K562 (cell line): ENCODE measurements around the gene FHDC1. TPM values are rescaled to one million over a fixed set of nuclear protein-coding genes. Genes with fewer than 3 reads are reported as not detected.

Source experiments
- ATAC-seq: fragments of 200-7000 bp; cut with Tn5 transposase; 3 replicates; pipeline ENCODE4 v1.9.1; 2020; ENCODE audit warnings: moderate library complexity
- BruUV-seq: library from RNA; stranded (reverse); fragments of 400-500 nt; replicated peaks from 2 replicates; lab custom pipeline; 2021; lab: Mats Ljungman, UMichigan
- CTCF ChIA-PET: fragments of 300-600 bp; formaldehyde crosslinking; extraction: SDS; loops from one replicate; lab custom pipeline; 2021; ENCODE audit warnings: low intra/inter-chr PET ratio; lab: Yijun Ruan, JAX
- POLR2A ChIA-PET: fragments of 300-600, 350-650 bp; sonication (Branson Sonifier 250); formaldehyde crosslinking; extraction: SDS; loops from one replicate; lab custom pipeline; 2021; ENCODE audit warnings: antibody characterized with exemption, inconsistent platforms; lab: Yijun Ruan, JAX
- DNase-seq, 4 experiments: peaks; one replicate each; pipeline versions ENCODE4 v3.0.0 to v3.0.0-alpha.2; 2011 to 2018; ENCODE audit warnings: low spot score in 3 of 4, mixed read lengths in 3 of 4; ENCODE audit errors: extremely low read depth in 1 of 4
- FAIRE-seq: peaks from 2 replicates; lab custom pipeline; 2011; peaks lifted over from hg19 to GRCh38; lab: Jason Lieb, UNC
- H2AFZ ChIP-seq: 2 replicates; pipeline ENCODE4 v1.6.0; 2011; ENCODE audit warnings: low read depth, low read length, control low read depth, inconsistent platforms
- H3K27ac ChIP-seq: fragments of 200-600 bp; 3 replicates; pipeline ENCODE4 v1.8.0; 2011; ENCODE audit warnings: low read depth, mild to moderate bottlenecking, control low read depth, inconsistent platforms, low read length, moderate library complexity, mixed read lengths; ENCODE audit errors: extremely low read depth
- H3K27me3 ChIP-seq, 2 experiments: fragments of 300-600 bp in 1 of 2; 2 replicates in 1 of 2; 3 replicates in 1 of 2; pipeline versions ENCODE4 v1.6.0 to v1.8.0; 2011; ENCODE audit warnings: inconsistent platforms in 2 of 2, low read length in 2 of 2, mild to moderate bottlenecking in 1 of 2, mixed read lengths in 1 of 2, moderate library complexity in 1 of 2; ENCODE audit not compliant: control insufficient read depth in 2 of 2, insufficient read depth in 2 of 2
- H3K36me3 ChIP-seq: fragments of 300-600 bp; 3 replicates; pipeline ENCODE4 v1.8.0; 2011; ENCODE audit warnings: mild to moderate bottlenecking, low read length, inconsistent platforms; ENCODE audit not compliant: control insufficient read depth, insufficient read depth
- H3K4me1 ChIP-seq, 2 experiments: fragments of 200-600 bp in 1 of 2; replicated peaks in 1 of 2; 2 replicates in 1 of 2; 3 replicates in 1 of 2; pipeline versions ENCODE4 v1.5.1 to v1.8.0; 2011; ENCODE audit warnings: inconsistent platforms in 2 of 2, low read length in 2 of 2, mild to moderate bottlenecking in 1 of 2, mixed read lengths in 1 of 2, moderate library complexity in 1 of 2; ENCODE audit not compliant: control insufficient read depth in 2 of 2, insufficient read depth in 2 of 2
- H3K4me2 ChIP-seq: 2 replicates; pipeline ENCODE4 v1.6.1; 2011; ENCODE audit warnings: low read length, control low read depth, inconsistent platforms, mixed read lengths; ENCODE audit not compliant: insufficient read depth
- H3K4me3 ChIP-seq: fragments of 200-600 bp; sonication (generic), shearing (Covaris generic); 2 replicates; pipeline ENCODE4 v1.5.1; 2016; ENCODE audit warnings: control low read depth, inconsistent platforms
- H3K79me2 ChIP-seq: fragments of 200-600 bp; 3 replicates; pipeline ENCODE4 v1.8.0; 2011; ENCODE audit warnings: low read length, inconsistent platforms; ENCODE audit not compliant: control insufficient read depth, insufficient read depth
- H3K9ac ChIP-seq, 2 experiments: 2 replicates each; pipeline versions ENCODE4 v1.6.0 to v1.6.1; 2011; ENCODE audit warnings: low read depth in 2 of 2, low read length in 2 of 2, control low read depth in 1 of 2, inconsistent platforms in 1 of 2, mild to moderate bottlenecking in 1 of 2, mixed read lengths in 1 of 2; ENCODE audit not compliant: insufficient read depth in 1 of 2
- H3K9me1 ChIP-seq: one replicate; pipeline ENCODE4 v1.6.0; 2011; ENCODE audit warnings: inconsistent platforms, mild to moderate bottlenecking, low read length, moderate library complexity; ENCODE audit not compliant: control insufficient read depth, insufficient read depth
- H3K9me3 ChIP-seq: replicated peaks from 2 replicates; pipeline ENCODE4 v1.5.1; 2011; ENCODE audit warnings: low read depth, low read length, inconsistent platforms; ENCODE audit not compliant: control insufficient read depth, insufficient read depth
- H4K20me1 ChIP-seq: replicated peaks from 2 replicates; pipeline ENCODE4 v1.6.1; 2011; ENCODE audit warnings: low read length, inconsistent platforms, mixed read lengths; ENCODE audit not compliant: control insufficient read depth, insufficient read depth
- ARID2 ChIP-seq: fragments of 450-650 bp; IDR thresholded peaks from 2 replicates; pipeline ENCODE4 v1.6.1; 2017; ENCODE audit warnings: antibody characterized with exemption, mild to moderate bottlenecking
- BACH1 ChIP-seq: fragments of 200-800 bp; sonication (Bioruptor generic); IDR thresholded peaks from 2 replicates; pipeline ENCODE4 v1.6.1; 2016; ENCODE audit warnings: missing genetic modification characterization, missing compliant biosample characterization
- CBX8 ChIP-seq: fragments of 200-600 bp; sonication (generic); IDR thresholded peaks from 2 replicates; pipeline ENCODE4 v1.6.1; 2012; ENCODE audit warnings: borderline replicate concordance, mixed run types, low read depth, mild to moderate bottlenecking, moderate library complexity, mixed read lengths, low read length, control low read depth, inconsistent platforms; ENCODE audit not compliant: poor library complexity, severe bottlenecking; ENCODE audit errors: extremely low read depth
- HEY1 ChIP-seq: fragments of 250-450 bp; sonication (Bioruptor Pico); IDR thresholded peaks from 2 replicates; pipeline ENCODE4 v1.5.0; 2020; ENCODE audit warnings: mild to moderate bottlenecking, moderate library complexity, borderline replicate concordance
- ILK ChIP-seq: fragments of 450-650 bp; IDR thresholded peaks from 2 replicates; pipeline ENCODE4 v1.6.1; 2016; ENCODE audit warnings: missing genetic modification characterization, low read depth, mild to moderate bottlenecking, missing compliant biosample characterization, moderate library complexity, borderline replicate concordance
- KLF1 ChIP-seq: fragments of 450-650 bp; IDR thresholded peaks from 2 replicates; pipeline ENCODE4 v1.6.1; 2016; ENCODE audit warnings: missing genetic modification characterization, missing compliant biosample characterization
- LARP7 ChIP-seq: fragments of 450-650 bp; IDR thresholded peaks from 2 replicates; pipeline ENCODE4 v1.6.1; 2016
- NR1H2 ChIP-seq: sonication (generic); formaldehyde crosslinking; IDR thresholded peaks from 2 replicates; pipeline ENCODE4 v1.4.0; 2020; ENCODE audit warnings: mild to moderate bottlenecking, missing genetic modification reagents
- SMC3 ChIP-seq: conservative IDR thresholded peaks from 2 replicates; pipeline ENCODE4 v1.6.1; 2011; ENCODE audit warnings: low read depth, low read length, improper control_type of control experiment; ENCODE audit not compliant: insufficient read depth
- TAF15 ChIP-seq: fragments of 200-400 bp; formaldehyde crosslinking; IDR thresholded peaks from 2 replicates; pipeline ENCODE4 v1.6.1; 2017; ENCODE audit warnings: mild to moderate bottlenecking, low read depth, low read length, moderate library complexity
- ZBTB1 ChIP-seq: sonication (generic); formaldehyde crosslinking; IDR thresholded peaks from 2 replicates; pipeline ENCODE4 v1.8.1; 2023; ENCODE audit warnings: missing genetic modification reagents, low read depth, mild to moderate bottlenecking, borderline replicate concordance
- ZNF239 ChIP-seq: fragments of 250-450 bp; sonication (Bioruptor Pico); IDR thresholded peaks from 2 replicates; pipeline ENCODE4 v1.4.0; 2020; ENCODE audit warnings: mild to moderate bottlenecking
- ZNF583 ChIP-seq: fragments of 250-450 bp; sonication (Bioruptor Pico); IDR thresholded peaks from 2 replicates; pipeline ENCODE4 v1.4.0; 2020
- WGBS: fragments of 100-300 bp; shearing (Covaris generic); methylation state at CpG from one replicate; pipeline ENCODE4 v1.1.6; 2016; ENCODE audit warnings: low coverage, mixed read lengths; ENCODE audit not compliant: insufficient coverage; ENCODE audit errors: missing lambda C conversion rate; 5-methylcytosine and 5-hydroxymethylcytosine counted together
- in situ Hi-C: fragments of 300-500 bp; cut with MboI; formaldehyde crosslinking; loops from 4 replicates; pipeline ENCODE4 v1.15.0; 2018; ENCODE audit warnings: inconsistent platforms, mixed read lengths
- intact Hi-C: fragments of 100-400 bp; cut with micrococcal nuclease; formaldehyde crosslinking; loops from 2 replicates; pipeline ENCODE4 v1.14.2; 2022
- polyA plus RNA-seq, 8 experiments: library from polyadenylated mRNA; depleted of rRNA in 4 of 8; stranded (reverse) in 5 of 8; unstranded in 3 of 8; fragments of >200 nt; fragmentation: Nextera tagmentation in 2 of 8; fragmentation: Illumina TruSeq in 1 of 8; extraction: Ambion mirVana in 2 of 8; extraction: Trizol in 1 of 8; gene quantifications; 2 replicates each; pipeline versions ENCODE4 v1.2.1 to v1.2.3, GENCODE V29; 2011 to 2014; ENCODE audit warnings: inconsistent platforms in 1 of 8, missing spikeins in 1 of 8
- total RNA-seq, 7 experiments: library from RNA; depleted of rRNA in 6 of 7; stranded (reverse); fragments of >200 nt in 6 of 7; fragmentation: Illumina TruSeq in 2 of 7; extraction: Trizol in 2 of 7; gene quantifications; 2 replicates each; pipeline versions ENCODE4 v1.2.1 to v1.2.3, GENCODE V29; 2011 to 2021; ENCODE audit warnings: low replicate concordance in 1 of 7
- TF ChIP-seq, protein P1 (sequence below): fragments of 450-650 bp; IDR thresholded peaks from 2 replicates; pipeline ENCODE4 v1.6.1; 2016; ENCODE audit warnings: borderline replicate concordance
- TF ChIP-seq, protein P2 (sequence below): fragments of 450-650 bp; IDR thresholded peaks from 2 replicates; pipeline ENCODE4 v1.6.1; 2017; ENCODE audit warnings: antibody characterized with exemption
- TF ChIP-seq, protein P3 (sequence below): sonication (generic); formaldehyde crosslinking; IDR thresholded peaks from 2 replicates; pipeline ENCODE4 v1.8.0; 2022; ENCODE audit warnings: missing genetic modification reagents, mild to moderate bottlenecking, moderate library complexity, borderline replicate concordance

FHDC1 gene
- total and polyA plus RNA-seq, 9 of the 15 experiments (the other 6 are each of a cell fraction or from before 2014, with no cell fraction given), result 0.01 to 0.43 (median 0.07) TPM

DNA sequence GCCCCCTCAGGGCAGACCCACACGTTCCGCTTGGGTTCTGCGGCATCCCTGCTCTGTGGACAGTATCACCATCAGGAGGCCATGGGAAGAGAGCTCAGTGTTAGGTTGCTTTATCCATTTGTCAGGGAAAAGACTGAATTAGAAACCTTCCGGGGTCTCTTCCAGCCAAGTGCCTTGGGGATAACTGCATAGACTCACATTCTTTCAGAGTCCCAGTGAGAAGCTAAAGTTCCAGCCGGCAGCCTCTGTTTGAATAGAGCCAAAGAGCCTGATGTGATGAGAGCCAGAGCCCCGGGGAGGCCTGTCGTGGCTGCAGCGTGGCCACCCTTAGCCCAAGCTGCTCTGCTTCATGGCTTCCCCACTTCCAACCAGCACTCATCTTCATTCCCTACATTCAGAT lies 85.2 kb downstream of the FHDC1 start:
- WGBS, result 11% methylated on average over 6 of the region's 8 CpGs
- no TSS peak for BruUV-seq

More for the DNA sequence above, 85.2 kb downstream of the FHDC1 start:
- no peaks in the 10 kb centered on the region for H3K79me2 ChIP-seq
- H2AFZ ChIP-seq, result no peak overlapping the region
- no peaks in the 10 kb centered on the region for H3K9me1 ChIP-seq
- H3K4me3 ChIP-seq, result no peak overlapping the region
- TF ChIP-seq TAF15 (no peak), ILK (no peak), ZNF583 (CRISPR knock-in tag) (no peak), SMC3 (no peak), NR1H2 (CRISPR knock-in tag) (no peak), LARP7 (no peak), CBX8 (no peak), KLF1 (tag) (no peak), ARID2 (no peak), HEY1 (CRISPR knock-in tag) (no peak), ZBTB1 (CRISPR knock-in tag) (no peak), ZNF239 (CRISPR knock-in tag) (no peak), BACH1 (tag) (no peak)
- TF ChIP-seq, protein P1, sequence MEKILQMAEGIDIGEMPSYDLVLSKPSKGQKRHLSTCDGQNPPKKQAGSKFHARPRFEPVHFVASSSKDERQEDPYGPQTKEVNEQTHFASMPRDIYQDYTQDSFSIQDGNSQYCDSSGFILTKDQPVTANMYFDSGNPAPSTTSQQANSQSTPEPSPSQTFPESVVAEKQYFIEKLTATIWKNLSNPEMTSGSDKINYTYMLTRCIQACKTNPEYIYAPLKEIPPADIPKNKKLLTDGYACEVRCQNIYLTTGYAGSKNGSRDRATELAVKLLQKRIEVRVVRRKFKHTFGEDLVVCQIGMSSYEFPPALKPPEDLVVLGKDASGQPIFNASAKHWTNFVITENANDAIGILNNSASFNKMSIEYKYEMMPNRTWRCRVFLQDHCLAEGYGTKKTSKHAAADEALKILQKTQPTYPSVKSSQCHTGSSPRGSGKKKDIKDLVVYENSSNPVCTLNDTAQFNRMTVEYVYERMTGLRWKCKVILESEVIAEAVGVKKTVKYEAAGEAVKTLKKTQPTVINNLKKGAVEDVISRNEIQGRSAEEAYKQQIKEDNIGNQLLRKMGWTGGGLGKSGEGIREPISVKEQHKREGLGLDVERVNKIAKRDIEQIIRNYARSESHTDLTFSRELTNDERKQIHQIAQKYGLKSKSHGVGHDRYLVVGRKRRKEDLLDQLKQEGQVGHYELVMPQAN, result no peak
- TF ChIP-seq, protein P2, sequence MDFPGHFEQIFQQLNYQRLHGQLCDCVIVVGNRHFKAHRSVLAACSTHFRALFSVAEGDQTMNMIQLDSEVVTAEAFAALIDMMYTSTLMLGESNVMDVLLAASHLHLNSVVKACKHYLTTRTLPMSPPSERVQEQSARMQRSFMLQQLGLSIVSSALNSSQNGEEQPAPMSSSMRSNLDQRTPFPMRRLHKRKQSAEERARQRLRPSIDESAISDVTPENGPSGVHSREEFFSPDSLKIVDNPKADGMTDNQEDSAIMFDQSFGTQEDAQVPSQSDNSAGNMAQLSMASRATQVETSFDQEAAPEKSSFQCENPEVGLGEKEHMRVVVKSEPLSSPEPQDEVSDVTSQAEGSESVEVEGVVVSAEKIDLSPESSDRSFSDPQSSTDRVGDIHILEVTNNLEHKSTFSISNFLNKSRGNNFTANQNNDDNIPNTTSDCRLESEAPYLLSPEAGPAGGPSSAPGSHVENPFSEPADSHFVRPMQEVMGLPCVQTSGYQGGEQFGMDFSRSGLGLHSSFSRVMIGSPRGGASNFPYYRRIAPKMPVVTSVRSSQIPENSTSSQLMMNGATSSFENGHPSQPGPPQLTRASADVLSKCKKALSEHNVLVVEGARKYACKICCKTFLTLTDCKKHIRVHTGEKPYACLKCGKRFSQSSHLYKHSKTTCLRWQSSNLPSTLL, result no peak
- TF ChIP-seq, protein P3, sequence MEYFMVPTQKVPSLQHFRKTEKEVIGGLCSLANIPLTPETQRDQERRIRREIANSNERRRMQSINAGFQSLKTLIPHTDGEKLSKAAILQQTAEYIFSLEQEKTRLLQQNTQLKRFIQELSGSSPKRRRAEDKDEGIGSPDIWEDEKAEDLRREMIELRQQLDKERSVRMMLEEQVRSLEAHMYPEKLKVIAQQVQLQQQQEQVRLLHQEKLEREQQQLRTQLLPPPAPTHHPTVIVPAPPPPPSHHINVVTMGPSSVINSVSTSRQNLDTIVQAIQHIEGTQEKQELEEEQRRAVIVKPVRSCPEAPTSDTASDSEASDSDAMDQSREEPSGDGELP (CRISPR knock-in tag), result no peak
- ChIA-PET POLR2A (no interaction called here), CTCF (no interaction called here)
- peaks cover 5 to 11% of the 10 kb centered on the region in 2 experiments; a peak in 3 of 5 replicates for H3K4me1 ChIP-seq
- no peaks in the 10 kb centered on the region; the same call in 1 of the 2 replicates for H3K9me3 ChIP-seq
- in situ Hi-C loops, result no loop called here
- H3K4me2 ChIP-seq, result no peak overlapping the region
- H3K27ac ChIP-seq, result no peak overlapping the region
- H3K9ac ChIP-seq, result peak overlapping the region in 1 of 2 experiments; percentile 37; a peak in 1 of 4 replicates
- DNase-seq (no peak), ATAC-seq (no peak), FAIRE-seq (no peak)
- intact Hi-C loops, result no loop called here
- H3K27me3 ChIP-seq, result peaks cover 0 to 44% of the 10 kb centered on the region in 2 experiments; a peak in 3 of 5 replicates
- no peaks in the 10 kb centered on the region for H3K36me3 ChIP-seq
- H4K20me1 ChIP-seq, result no peaks in the 10 kb centered on the region
